Neural cell (in vitro differentiated cells): ENCODE data around the gene PEAK3. TPM values are rescaled to one million over a fixed set of nuclear protein-coding genes. Genes with fewer than 3 reads are reported as not detected.

Experiments used
- H2AFZ ChIP-seq: fragments of 200-600, 300-800 bp; sonication (generic), shearing (Covaris generic); 2 replicates; pipeline ENCODE4 v1.6.0; 2014; ENCODE audit warnings: low read depth, mild to moderate bottlenecking, antibody characterized with exemption, low read length, moderate library complexity
- H3F3A ChIP-seq: fragments of 200-600 bp; shearing (Covaris generic); 2 replicates; pipeline ENCODE4 v1.6.1; 2016; ENCODE audit warnings: mild to moderate bottlenecking, moderate library complexity, mixed read lengths, antibody characterized with exemption, low read length; ENCODE audit not compliant: insufficient read depth, poor library complexity, severe bottlenecking
- H3K27ac ChIP-seq: fragments of 200-600, 300-800 bp; sonication (generic), shearing (Covaris generic); 2 replicates; pipeline ENCODE4 v1.5.1; 2014; ENCODE audit warnings: mild to moderate bottlenecking, low read length, moderate library complexity
- H3K27me3 ChIP-seq: fragments of 300-800, 200-600 bp; sonication (generic), shearing (Covaris generic); 2 replicates; pipeline ENCODE4 v1.6.0; 2014; ENCODE audit warnings: mild to moderate bottlenecking, low read depth, low read length, moderate library complexity; ENCODE audit not compliant: insufficient read depth
- H3K36me3 ChIP-seq: fragments of 300-800, 200-600 bp; sonication (generic), shearing (Covaris generic); 2 replicates; pipeline ENCODE4 v1.5.1; 2014; ENCODE audit warnings: mild to moderate bottlenecking, antibody characterized with exemption, low read length, moderate library complexity; ENCODE audit not compliant: insufficient read depth
- H3K4me2 ChIP-seq: fragments of 300-800, 200-600 bp; sonication (generic), shearing (Covaris generic); 2 replicates; pipeline ENCODE4 v1.6.0; 2014; ENCODE audit warnings: mild to moderate bottlenecking, low read length
- H3K4me3 ChIP-seq: fragments of 300-800, 200-600 bp; sonication (generic), shearing (Covaris generic); 2 replicates; pipeline ENCODE4 v1.5.1; 2014; ENCODE audit warnings: mild to moderate bottlenecking, low read length, moderate library complexity
- H3K79me2 ChIP-seq: fragments of 200-600 bp; shearing (Covaris generic); replicated peaks from 2 replicates; pipeline ENCODE4 v1.6.0; 2014; ENCODE audit warnings: mild to moderate bottlenecking, low read length, moderate library complexity; ENCODE audit not compliant: insufficient read depth
- H3K9ac ChIP-seq: fragments of 300-800, 200-600 bp; sonication (generic), shearing (Covaris generic); 2 replicates; pipeline ENCODE4 v1.6.1; 2016; ENCODE audit warnings: mild to moderate bottlenecking, low read length, mixed read lengths
- H3K9me2 ChIP-seq: fragments of 200-600 bp; shearing (Covaris generic); 2 replicates; pipeline ENCODE4 v1.6.1; 2016; ENCODE audit warnings: mild to moderate bottlenecking, low read length, mixed read lengths; ENCODE audit not compliant: insufficient read depth
- H3K9me3 ChIP-seq: fragments of 200-600, 300-800 bp; sonication (generic), shearing (Covaris generic); 2 replicates; pipeline ENCODE4 v1.6.1; 2016; ENCODE audit warnings: mild to moderate bottlenecking, mixed run types, low read length, moderate library complexity, mixed read lengths
- H4K20me1 ChIP-seq: fragments of 200-600 bp; shearing (Covaris generic); 2 replicates; pipeline ENCODE4 v1.6.1; 2016; ENCODE audit warnings: mild to moderate bottlenecking, mixed run types; ENCODE audit not compliant: insufficient read depth
- EP300 ChIP-seq: fragments of 450-650 bp; conservative IDR thresholded peaks from 2 replicates; pipeline ENCODE4 v1.6.1; 2014; ENCODE audit warnings: antibody characterized with exemption, mild to moderate bottlenecking, moderate library complexity; ENCODE audit not compliant: poor library complexity, severe bottlenecking
- EZH2 ChIP-seq: fragments of 200-600, 300-800 bp; shearing (Covaris generic), sonication (generic); IDR thresholded peaks from 2 replicates; pipeline ENCODE4 v1.6.1; 2014; ENCODE audit warnings: antibody characterized with exemption, low read length, borderline replicate concordance, mild to moderate bottlenecking; ENCODE audit not compliant: insufficient read depth, poor library complexity, severe bottlenecking
- MXI1 ChIP-seq: fragments of 450-650 bp; conservative IDR thresholded peaks from 2 replicates; pipeline ENCODE4 v1.6.1; 2014; ENCODE audit warnings: antibody characterized with exemption, mild to moderate bottlenecking; ENCODE audit not compliant: poor library complexity, severe bottlenecking
- POLR2AphosphoS5 ChIP-seq: IDR thresholded peaks from 2 replicates; pipeline ENCODE4 v1.6.1; 2012
- RAD21 ChIP-seq: fragments of 450-650 bp; conservative IDR thresholded peaks from 2 replicates; pipeline ENCODE4 v1.6.1; 2014; ENCODE audit warnings: antibody characterized with exemption, mild to moderate bottlenecking, moderate library complexity
- REST ChIP-seq: IDR thresholded peaks from 2 replicates; pipeline ENCODE4 v1.6.1; 2012; ENCODE audit warnings: borderline replicate concordance
- SMC3 ChIP-seq: fragments of 450-650 bp; conservative IDR thresholded peaks from 2 replicates; pipeline ENCODE4 v1.6.1; 2014; ENCODE audit warnings: antibody characterized with exemption, mild to moderate bottlenecking, moderate library complexity; ENCODE audit not compliant: poor library complexity
- TAF1 ChIP-seq: IDR thresholded peaks from 2 replicates; pipeline ENCODE4 v1.6.1; 2012; ENCODE audit warnings: low read depth
- polyA plus RNA-seq: library from polyadenylated mRNA; depleted of rRNA; stranded (reverse); fragments of >200 nt; gene quantifications from 2 replicates; pipeline ENCODE4 v1.2.3, GENCODE V29; 2014
- TF ChIP-seq, protein P1 (sequence below): fragments of 450-650 bp; IDR thresholded peaks from 2 replicates; pipeline ENCODE4 v1.5.1; 2014; ENCODE audit warnings: antibody characterized with exemption, mild to moderate bottlenecking, moderate library complexity; ENCODE audit not compliant: poor library complexity, severe bottlenecking

The PEAK3 gene
- polyA plus RNA-seq, 1 donor from 2014 or later = not detected

GRCh38 chr19:2327773-2328400 is 45.9 kb upstream of the PEAK3 start:
- peak overlapping the region; percentile 49 for H3K4me2 ChIP-seq
- no peaks in the 10 kb centered on the region for H3K27me3 ChIP-seq
- peak overlapping the region; percentile 89 for H3K27ac ChIP-seq
- peak overlapping the region; percentile 98 for H3K4me3 ChIP-seq
- no peaks in the 10 kb centered on the region for H3F3A ChIP-seq
- no peaks in the 10 kb centered on the region for H3K9me2 ChIP-seq
- peak overlapping the region; percentile 89 for H3K9ac ChIP-seq
- no peaks in the 10 kb centered on the region for H3K9me3 ChIP-seq
- H2AFZ ChIP-seq = peak overlapping the region; percentile 19
- no peaks in the 10 kb centered on the region for H4K20me1 ChIP-seq
- peak; percentile 53 for TF ChIP-seq POLR2AphosphoS5
- TF ChIP-seq TAF1 = no peak
- no peaks in the 10 kb centered on the region for H3K36me3 ChIP-seq
- H3K79me2 ChIP-seq = peaks cover 50% of the 10 kb centered on the region

DNA sequence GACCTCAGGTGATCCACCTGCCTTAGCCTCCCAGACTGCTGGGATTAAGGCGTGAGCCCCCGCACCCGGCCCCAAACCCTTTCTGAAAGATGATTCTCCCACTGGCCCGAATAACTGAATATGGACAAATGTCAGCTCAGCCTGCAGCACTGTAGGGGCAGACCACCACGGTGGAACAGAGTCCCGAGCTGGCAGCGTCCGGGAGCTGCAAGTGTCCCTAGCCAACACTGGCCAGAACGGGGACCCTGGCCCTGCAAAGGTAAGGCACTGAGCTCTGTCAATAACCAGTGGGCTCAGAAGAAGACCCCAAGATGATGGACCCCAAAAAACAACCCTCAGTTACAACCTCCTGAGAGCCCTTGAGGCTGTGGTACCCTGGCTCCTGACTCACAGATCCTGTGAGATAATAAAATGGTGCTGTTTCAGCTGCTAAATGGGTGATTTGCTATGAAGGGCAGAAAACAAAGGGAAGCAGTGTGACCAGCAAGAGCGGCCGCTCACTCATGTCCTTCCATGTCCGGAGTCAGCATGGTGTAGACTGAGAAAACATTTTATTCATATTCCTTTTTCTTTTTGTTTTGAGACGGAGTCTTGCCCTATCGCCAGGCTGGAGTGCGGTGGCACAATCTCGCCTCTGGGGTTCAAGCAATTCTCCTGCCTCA is 44.9 kb upstream of the PEAK3 start:
- peak overlapping the region; percentile 98 for H3K4me3 ChIP-seq
- H3K4me2 ChIP-seq = no peak overlapping the region
- H3K36me3 ChIP-seq = no peaks in the 10 kb centered on the region

More for the DNA sequence above, 44.9 kb upstream of the PEAK3 start:
- Histone ChIP-seq H3K9me2 (no peaks in the 10 kb centered on the region), H2AFZ (no peak overlapping the region), H4K20me1 (no peaks in the 10 kb centered on the region), H3K9me3 (no peaks in the 10 kb centered on the region), H3K27me3 (no peaks in the 10 kb centered on the region), H3K79me2 (peaks cover 42% of the 10 kb centered on the region), H3K27ac (peak overlapping the region; percentile 89), H3F3A (no peaks in the 10 kb centered on the region), H3K9ac (peak overlapping the region; percentile 89)
- TF ChIP-seq, protein P1, sequence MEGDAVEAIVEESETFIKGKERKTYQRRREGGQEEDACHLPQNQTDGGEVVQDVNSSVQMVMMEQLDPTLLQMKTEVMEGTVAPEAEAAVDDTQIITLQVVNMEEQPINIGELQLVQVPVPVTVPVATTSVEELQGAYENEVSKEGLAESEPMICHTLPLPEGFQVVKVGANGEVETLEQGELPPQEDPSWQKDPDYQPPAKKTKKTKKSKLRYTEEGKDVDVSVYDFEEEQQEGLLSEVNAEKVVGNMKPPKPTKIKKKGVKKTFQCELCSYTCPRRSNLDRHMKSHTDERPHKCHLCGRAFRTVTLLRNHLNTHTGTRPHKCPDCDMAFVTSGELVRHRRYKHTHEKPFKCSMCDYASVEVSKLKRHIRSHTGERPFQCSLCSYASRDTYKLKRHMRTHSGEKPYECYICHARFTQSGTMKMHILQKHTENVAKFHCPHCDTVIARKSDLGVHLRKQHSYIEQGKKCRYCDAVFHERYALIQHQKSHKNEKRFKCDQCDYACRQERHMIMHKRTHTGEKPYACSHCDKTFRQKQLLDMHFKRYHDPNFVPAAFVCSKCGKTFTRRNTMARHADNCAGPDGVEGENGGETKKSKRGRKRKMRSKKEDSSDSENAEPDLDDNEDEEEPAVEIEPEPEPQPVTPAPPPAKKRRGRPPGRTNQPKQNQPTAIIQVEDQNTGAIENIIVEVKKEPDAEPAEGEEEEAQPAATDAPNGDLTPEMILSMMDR = no peak
- TF ChIP-seq EZH2 (no peak), POLR2AphosphoS5 (no peak), SMC3 (no peak), REST (no peak), TAF1 (no peak), EP300 (no peak), MXI1 (no peak), RAD21 (no peak)
